ENCODE data around the gene POU2F3.

DNA sequence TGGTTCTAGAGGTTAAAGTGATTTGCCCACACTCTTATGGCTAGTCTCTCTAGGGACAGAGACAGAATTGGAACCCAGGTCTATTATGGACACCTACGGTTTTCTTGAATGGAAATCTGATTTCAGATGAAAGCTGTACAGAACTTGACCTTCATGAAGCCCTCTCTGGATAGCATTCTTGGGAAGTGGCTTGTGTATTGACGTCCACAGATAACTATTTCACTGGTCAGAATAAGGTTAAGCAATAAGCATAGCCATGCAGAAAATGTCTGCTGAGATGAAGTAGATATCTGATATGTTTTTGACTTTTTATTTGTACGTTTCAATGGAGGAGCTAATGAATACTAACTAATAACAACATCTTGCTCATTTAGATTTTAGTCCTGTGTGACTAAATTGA is 86.3 kb downstream of the POU2F3 start:
- TF ChIP-seq, protein P1, sequence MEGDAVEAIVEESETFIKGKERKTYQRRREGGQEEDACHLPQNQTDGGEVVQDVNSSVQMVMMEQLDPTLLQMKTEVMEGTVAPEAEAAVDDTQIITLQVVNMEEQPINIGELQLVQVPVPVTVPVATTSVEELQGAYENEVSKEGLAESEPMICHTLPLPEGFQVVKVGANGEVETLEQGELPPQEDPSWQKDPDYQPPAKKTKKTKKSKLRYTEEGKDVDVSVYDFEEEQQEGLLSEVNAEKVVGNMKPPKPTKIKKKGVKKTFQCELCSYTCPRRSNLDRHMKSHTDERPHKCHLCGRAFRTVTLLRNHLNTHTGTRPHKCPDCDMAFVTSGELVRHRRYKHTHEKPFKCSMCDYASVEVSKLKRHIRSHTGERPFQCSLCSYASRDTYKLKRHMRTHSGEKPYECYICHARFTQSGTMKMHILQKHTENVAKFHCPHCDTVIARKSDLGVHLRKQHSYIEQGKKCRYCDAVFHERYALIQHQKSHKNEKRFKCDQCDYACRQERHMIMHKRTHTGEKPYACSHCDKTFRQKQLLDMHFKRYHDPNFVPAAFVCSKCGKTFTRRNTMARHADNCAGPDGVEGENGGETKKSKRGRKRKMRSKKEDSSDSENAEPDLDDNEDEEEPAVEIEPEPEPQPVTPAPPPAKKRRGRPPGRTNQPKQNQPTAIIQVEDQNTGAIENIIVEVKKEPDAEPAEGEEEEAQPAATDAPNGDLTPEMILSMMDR (conservative IDR thresholded peaks at IDR 0.05 in 1 of 2, IDR thresholded peaks at IDR 0.05 in 1 of 2; ENCODE audit: low read depth in 1 of 2, low read length in 2 of 2), result no peak
- no peak for TF ChIP-seq EZH2 (IDR thresholded peaks at IDR 0.05; ENCODE audit: low read length, missing control alignments)
